Smooth muscle cell (in vitro differentiated cells): ENCODE measurements around the gene XPR1. TPM values are rescaled to one million over a fixed set of nuclear protein-coding genes. Genes with fewer than 3 reads are reported as not detected.

Experiments
- DNase-seq: peaks from one replicate; lab custom pipeline; 2025; ENCODE audit not compliant: unreplicated experiment; lab: John Stamatoyannopoulos, UW
- H2AFZ ChIP-seq: fragments of 200-600 bp; sonication (generic); 2 replicates; pipeline ENCODE4 v1.6.0; 2016; ENCODE audit warnings: antibody characterized with exemption, low read depth, mild to moderate bottlenecking
- H3F3A ChIP-seq: fragments of 200-600 bp; sonication (generic); 2 replicates; pipeline ENCODE4 v1.6.0; 2017; ENCODE audit warnings: antibody characterized with exemption, low read depth
- H3K27ac ChIP-seq: fragments of 200-600 bp; sonication (generic); 2 replicates; pipeline ENCODE4 v1.5.1; 2016; ENCODE audit warnings: low read depth, mild to moderate bottlenecking
- H3K27me3 ChIP-seq: fragments of 200-600 bp; sonication (generic); 2 replicates; pipeline ENCODE4 v1.6.1; 2016; ENCODE audit warnings: low read depth, mild to moderate bottlenecking
- H3K36me3 ChIP-seq: fragments of 200-600 bp; sonication (generic); 2 replicates; pipeline ENCODE4 v1.5.1; 2016; ENCODE audit warnings: low read depth
- H3K4me1 ChIP-seq: fragments of 200-600 bp; sonication (generic); 2 replicates; pipeline ENCODE4 v1.5.1; 2016; ENCODE audit warnings: low read depth
- H3K4me2 ChIP-seq: fragments of 200-600 bp; sonication (generic); 2 replicates; pipeline ENCODE4 v1.6.0; 2016; ENCODE audit warnings: mild to moderate bottlenecking
- H3K4me3 ChIP-seq: fragments of 200-600 bp; sonication (generic); 2 replicates; pipeline ENCODE4 v1.5.1; 2016; ENCODE audit warnings: mild to moderate bottlenecking
- H3K79me2 ChIP-seq: fragments of 200-600 bp; sonication (generic); 2 replicates; pipeline ENCODE4 v1.6.0; 2016; ENCODE audit warnings: low read depth, mild to moderate bottlenecking
- H3K9ac ChIP-seq: fragments of 200-600 bp; sonication (generic); 2 replicates; pipeline ENCODE4 v1.6.0; 2016; ENCODE audit warnings: low read depth
- H3K9me3 ChIP-seq: fragments of 200-600 bp; sonication (generic); replicated peaks from 2 replicates; pipeline ENCODE4 v1.5.1; 2016; ENCODE audit warnings: low read depth
- H4K20me1 ChIP-seq: fragments of 200-600 bp; sonication (generic); 2 replicates; pipeline ENCODE4 v1.6.0; 2016; ENCODE audit warnings: low read depth
- CTCF ChIP-seq: fragments of 200-600 bp; sonication (generic); IDR thresholded peaks from 2 replicates; pipeline ENCODE4 v1.5.1; 2017; ENCODE audit warnings: borderline replicate concordance, mild to moderate bottlenecking, antibody characterized with exemption; ENCODE audit not compliant: insufficient read depth, poor library complexity, severe bottlenecking
- WGBS: methylation state at CpG from one replicate; pipeline ENCODE4 v1.1.7; 2016; ENCODE audit warnings: low lambda C conversion rate; 5-methylcytosine and 5-hydroxymethylcytosine counted together
- polyA plus RNA-seq: library from polyadenylated mRNA; unstranded; fragments of >200 nt; fragmentation: Nextera tagmentation; extraction: Ambion mirVana; gene quantifications from 2 replicates; pipeline ENCODE4 v1.2.1, GENCODE V29; 2016
- total RNA-seq: library from RNA; depleted of rRNA; stranded (reverse); fragments of >200 nt; gene quantifications from 2 replicates; pipeline ENCODE4 v1.2.3, GENCODE V29; 2014

XPR1 gene
- total and polyA plus RNA-seq, 2 experiments from 2014 or later, result 9.5 to 27.6 TPM

- Histone ChIP-seq H4K20me1 (no peaks in the 10 kb centered on the region), H3F3A (no peaks in the 10 kb centered on the region), H3K9me3 (no peaks in the 10 kb centered on the region), H3K4me1 (no peaks in the 10 kb centered on the region), H3K4me2 (no peak overlapping the region), H2AFZ (no peak overlapping the region), H3K79me2 (no peaks in the 10 kb centered on the region), H3K4me3 (no peak overlapping the region), H3K27me3 (no peaks in the 10 kb centered on the region), H3K27ac (no peak overlapping the region), H3K36me3 (no peaks in the 10 kb centered on the region), H3K9ac (no peak overlapping the region)
- DNase-seq, result no peak
- TF ChIP-seq CTCF, result no peak
- 94% methylated on average over 1 of the region's 1 CpG for WGBS
These were observed 305.2 kb downstream of the XPR1 start for GRCh38 chr1:180937012-180937372.

GRCh38 chr1:180937624-180938225, 305.9 kb downstream of the XPR1 start:
- 89% methylated on average over 8 of the region's 9 CpGs for WGBS
- Histone ChIP-seq H3K9me3 (no peaks in the 10 kb centered on the region), H4K20me1 (no peaks in the 10 kb centered on the region), H3K4me3 (no peak overlapping the region), H3K9ac (no peak overlapping the region), H3K36me3 (no peaks in the 10 kb centered on the region), H3K4me2 (no peak overlapping the region), H3K27me3 (no peaks in the 10 kb centered on the region), H2AFZ (no peak overlapping the region), H3K27ac (no peak overlapping the region), H3F3A (no peaks in the 10 kb centered on the region), H3K4me1 (no peaks in the 10 kb centered on the region), H3K79me2 (no peaks in the 10 kb centered on the region)
- no peak for DNase-seq
- no peak for TF ChIP-seq CTCF

GRCh38 chr1:180939073-180939710, 307.4 kb downstream of the XPR1 start:
- Histone ChIP-seq H4K20me1 (no peaks in the 10 kb centered on the region), H3K36me3 (no peaks in the 10 kb centered on the region), H3K9me3 (no peaks in the 10 kb centered on the region), H3K9ac (no peak overlapping the region), H3K27me3 (no peaks in the 10 kb centered on the region), H3K79me2 (no peaks in the 10 kb centered on the region), H3K27ac (no peak overlapping the region), H3F3A (no peaks in the 10 kb centered on the region), H2AFZ (no peak overlapping the region), H3K4me1 (no peaks in the 10 kb centered on the region), H3K4me3 (no peak overlapping the region), H3K4me2 (no peak overlapping the region)
- TF ChIP-seq CTCF, result no peak
- WGBS, result 91% methylated on average over 8 of the region's 9 CpGs
- no peak for DNase-seq

- H3K27me3 ChIP-seq, result no peaks in the 10 kb centered on the region
- no peaks in the 10 kb centered on the region for H3K79me2 ChIP-seq
- no peak overlapping the region for H3K4me3 ChIP-seq
- H4K20me1 ChIP-seq, result no peaks in the 10 kb centered on the region
- no peak overlapping the region for H3K9ac ChIP-seq
- H3K4me1 ChIP-seq, result no peaks in the 10 kb centered on the region
- no peaks in the 10 kb centered on the region for H3K36me3 ChIP-seq
- H3F3A ChIP-seq, result no peaks in the 10 kb centered on the region
- no peak overlapping the region for H2AFZ ChIP-seq
- H3K4me2 ChIP-seq, result no peak overlapping the region
- H3K9me3 ChIP-seq, result no peaks in the 10 kb centered on the region
- no peak for DNase-seq
- WGBS, result 86% methylated on average over 3 of the region's 3 CpGs
- no peak overlapping the region for H3K27ac ChIP-seq
- no peak for TF ChIP-seq CTCF
These were observed 307.9 kb downstream of the XPR1 start for GRCh38 chr1:180939711-180940103.
